Measurements from ENCODE around the gene RTN4IP1. TPM values are rescaled to one million over a fixed set of nuclear protein-coding genes. Genes with fewer than 3 reads are reported as not detected.

RTN4IP1 gene
- total RNA-seq, 2 experiments from 2014 or later = 9.4 to 10.7 TPM

DNA sequence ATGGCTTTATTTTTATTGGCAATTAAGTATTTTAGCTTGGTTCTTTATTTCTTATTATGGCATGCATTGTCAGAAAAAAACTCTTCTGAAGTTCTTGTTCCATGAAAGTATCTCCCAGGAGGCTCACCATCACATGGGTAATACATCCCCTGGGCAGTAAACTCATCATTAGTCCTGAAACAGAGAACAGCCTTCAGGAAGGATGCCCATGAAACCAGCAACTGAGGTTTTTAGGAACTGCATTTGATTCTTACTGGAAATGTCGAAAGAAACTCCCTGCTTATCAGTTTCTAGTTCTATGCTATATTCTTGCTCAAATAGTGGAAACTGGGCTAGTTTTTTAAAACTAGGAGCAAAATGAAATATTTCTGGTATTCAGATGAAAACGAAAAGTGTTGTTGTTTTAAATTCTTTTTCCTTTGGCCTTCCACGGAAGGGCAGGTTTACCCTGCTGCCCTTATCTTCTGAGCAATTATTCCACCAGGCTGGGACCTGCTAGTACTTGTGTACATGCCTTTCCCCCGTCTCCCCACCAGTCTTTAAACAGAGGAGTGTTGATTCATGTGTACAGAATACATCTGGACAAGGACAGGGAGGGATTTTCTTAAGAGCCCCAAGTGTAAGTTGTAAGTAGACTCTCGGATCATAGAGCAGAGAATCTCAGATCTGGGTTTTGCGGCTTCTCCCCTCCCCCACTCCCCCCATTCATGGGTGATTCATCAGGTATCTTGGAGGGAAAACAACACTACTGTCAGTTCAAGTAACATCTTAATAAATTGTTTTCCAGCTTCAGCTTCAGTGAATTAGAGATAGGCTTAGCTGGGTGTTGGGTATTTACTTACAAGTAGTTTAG is 81.5 kb downstream of the RTN4IP1 start:
- ATAC-seq (no peak), DNase-seq (no peak)
- Mint-ChIP-seq H3K36me3 (peaks cover 81% of the 10 kb centered on the region), H3K27me3 (no peaks in the 10 kb centered on the region), H3K4me3 (no peak overlapping the region), H3K4me1 (peaks cover 37% of the 10 kb centered on the region), H3K27ac (no peak overlapping the region), H3K9me3 (ENCODE audit: low read depth) (no peaks in the 10 kb centered on the region)
- CTCF ChIA-PET = no interaction called here

DNA sequence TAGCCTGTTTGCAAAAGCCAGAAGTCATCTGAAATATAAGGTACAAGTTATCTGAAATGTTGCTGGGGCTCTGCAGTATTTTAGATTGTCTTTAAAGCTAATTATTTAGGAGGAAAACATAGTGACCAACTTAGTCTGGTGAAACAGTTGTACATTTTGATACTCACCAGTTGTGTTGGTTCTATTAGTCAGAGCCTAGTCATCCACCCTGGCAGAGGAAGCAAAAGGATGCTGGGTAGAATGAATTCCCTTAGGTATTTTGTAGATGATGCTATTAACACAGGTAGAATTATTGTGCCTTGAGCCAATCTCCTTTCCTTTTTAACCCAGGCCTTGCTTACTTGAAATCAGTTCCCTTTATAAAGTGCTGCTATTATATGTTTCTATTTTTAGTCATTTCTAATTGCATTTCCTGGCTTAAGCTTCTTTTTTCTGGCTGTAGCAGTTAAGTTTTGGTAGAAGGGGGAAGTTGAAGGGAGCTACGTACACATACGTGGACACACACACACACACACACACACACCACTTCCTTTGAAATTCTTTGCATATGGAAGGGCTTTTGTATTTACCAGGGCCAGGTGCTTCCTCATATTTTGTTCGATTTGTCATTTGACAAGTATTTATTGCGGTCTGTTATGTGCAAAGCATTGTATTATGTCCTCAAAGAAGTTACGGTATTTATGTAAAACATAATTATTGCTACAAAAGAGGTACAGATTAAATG is 82.4 kb downstream of the RTN4IP1 start:
- peaks cover 35% of the 10 kb centered on the region for H3K4me1 Mint-ChIP-seq
- H3K27ac Mint-ChIP-seq = no peak overlapping the region
- no peaks in the 10 kb centered on the region for H3K27me3 Mint-ChIP-seq
- peaks cover 78% of the 10 kb centered on the region for H3K36me3 Mint-ChIP-seq
- no peaks in the 10 kb centered on the region for H3K9me3 Mint-ChIP-seq (ENCODE audit: low read depth)
- no peak for DNase-seq
- ATAC-seq = no peak
- CTCF ChIA-PET = no interaction called here
- H3K4me3 Mint-ChIP-seq = no peak overlapping the region

DNA sequence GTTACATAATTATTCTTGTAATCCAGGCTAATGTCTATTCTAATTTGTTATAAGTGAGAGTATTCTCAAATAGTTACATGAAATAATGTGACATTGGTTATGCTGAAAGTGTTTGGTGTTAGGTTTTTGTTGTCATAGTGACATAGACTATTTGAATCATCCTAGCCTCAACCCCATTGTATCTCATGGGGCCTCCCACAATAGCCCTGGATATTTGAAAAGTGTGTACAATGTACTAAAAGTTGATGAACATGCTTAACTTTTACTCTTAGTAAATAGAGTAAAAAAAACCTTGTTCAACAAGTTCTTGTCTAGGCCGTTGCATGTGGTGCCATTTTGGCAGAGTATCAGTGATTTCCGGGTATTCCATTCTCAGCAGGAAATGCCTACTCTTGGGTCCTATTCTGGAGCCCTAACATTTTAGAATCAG is 83.0 kb downstream of the RTN4IP1 start:
- no peak for DNase-seq
- no peak overlapping the region for H3K4me3 Mint-ChIP-seq
- peaks cover 77% of the 10 kb centered on the region for H3K36me3 Mint-ChIP-seq
- ATAC-seq = peak; percentile 42
- CTCF ChIA-PET = interaction anchor here (1.2 to 1.5 kb wide), 2 partner anchors 8 to 21 kb away, joined by 5 read pairs; no protein-coding TSS in a partner anchor
- no peaks in the 10 kb centered on the region for H3K9me3 Mint-ChIP-seq (ENCODE audit: low read depth)
- peaks cover 33% of the 10 kb centered on the region for H3K4me1 Mint-ChIP-seq
- H3K27ac Mint-ChIP-seq = no peak overlapping the region
- no peaks in the 10 kb centered on the region for H3K27me3 Mint-ChIP-seq

DNA sequence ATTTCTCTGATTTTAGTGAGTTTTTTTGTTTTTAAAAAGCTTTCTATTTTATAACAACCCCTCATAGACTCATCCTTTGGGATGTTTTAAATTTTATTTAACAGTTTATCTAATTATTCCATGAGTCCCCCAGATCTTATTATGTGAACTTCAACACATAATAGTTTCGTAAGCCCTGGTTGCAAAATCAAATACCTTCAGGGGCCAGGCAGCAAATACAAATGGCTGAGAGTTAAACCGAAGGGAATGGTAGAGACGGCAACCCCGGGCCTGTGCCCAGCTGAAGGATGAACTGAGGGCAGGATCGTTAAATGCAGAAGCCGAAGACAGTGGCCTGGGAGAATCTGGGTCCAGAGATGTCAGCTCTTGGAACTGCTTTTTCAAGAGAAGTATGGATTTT is 88.4 kb downstream of the RTN4IP1 start:
- Mint-ChIP-seq H3K27ac (no peak overlapping the region), H3K9me3 (ENCODE audit: low read depth) (no peaks in the 10 kb centered on the region), H3K4me1 (peaks cover 35% of the 10 kb centered on the region), H3K27me3 (no peaks in the 10 kb centered on the region), H3K4me3 (no peak overlapping the region), H3K36me3 (peaks cover 71% of the 10 kb centered on the region)
- ATAC-seq (no peak), DNase-seq (no peak)
- CTCF ChIA-PET = interaction anchor here (0.6 kb wide), 1 partner anchor 281 kb away, joined by 3 read pairs; no protein-coding TSS in a partner anchor

DNA sequence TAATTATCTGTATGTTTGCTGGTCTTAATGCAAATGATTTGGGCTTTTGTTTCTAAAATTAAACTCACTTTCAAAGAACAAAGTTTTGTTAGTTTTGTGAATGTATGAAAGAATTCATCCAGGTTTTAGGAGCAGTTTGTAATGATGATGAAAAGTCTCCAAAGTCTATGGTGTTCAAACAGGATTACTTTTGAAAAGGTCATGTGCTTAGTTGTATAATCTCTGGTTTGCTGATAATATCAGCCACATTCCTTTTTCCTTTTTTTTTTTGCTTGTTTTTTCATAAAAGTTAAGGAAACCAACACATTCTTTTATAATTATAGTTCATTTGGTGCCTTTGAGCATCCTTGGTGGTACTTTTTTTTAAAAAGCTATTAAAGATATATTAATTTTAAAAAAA is 88.9 kb downstream of the RTN4IP1 start:
- no peaks in the 10 kb centered on the region for H3K27me3 Mint-ChIP-seq
- DNase-seq (no peak), ATAC-seq (no peak)
- CTCF ChIA-PET = no interaction called here
- H3K36me3 Mint-ChIP-seq = peaks cover 70% of the 10 kb centered on the region
- no peak overlapping the region for H3K4me3 Mint-ChIP-seq
- H3K4me1 Mint-ChIP-seq = peaks cover 34% of the 10 kb centered on the region
- H3K9me3 Mint-ChIP-seq (ENCODE audit: low read depth) = no peaks in the 10 kb centered on the region
- no peak overlapping the region for H3K27ac Mint-ChIP-seq

DNA sequence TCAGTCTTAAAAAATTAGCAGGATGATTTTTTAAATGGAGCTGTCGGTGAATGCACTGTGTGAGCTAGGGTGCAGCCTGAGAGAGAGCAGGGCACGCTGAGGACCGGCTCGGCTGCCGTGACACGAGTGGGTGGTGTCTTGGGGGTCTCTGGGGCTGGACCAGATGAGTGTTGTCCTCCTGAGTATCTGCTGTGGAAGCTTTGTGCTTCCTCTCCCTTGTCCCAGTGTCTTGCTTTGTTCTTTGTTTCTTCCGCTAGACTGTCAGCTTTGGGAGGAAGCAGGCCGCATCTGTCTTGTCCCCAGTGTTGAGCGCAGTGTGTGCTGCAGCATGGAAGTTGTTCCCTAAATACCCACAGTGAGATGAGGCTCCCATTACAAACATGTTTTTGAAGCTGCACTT is 89.4 kb downstream of the RTN4IP1 start:
- peaks cover 35% of the 10 kb centered on the region for H3K4me1 Mint-ChIP-seq
- H3K27ac Mint-ChIP-seq = peak overlapping the region; percentile 4
- H3K27me3 Mint-ChIP-seq = no peaks in the 10 kb centered on the region
- H3K4me3 Mint-ChIP-seq = no peak overlapping the region
- H3K9me3 Mint-ChIP-seq (ENCODE audit: low read depth) = no peaks in the 10 kb centered on the region
- peaks cover 69% of the 10 kb centered on the region for H3K36me3 Mint-ChIP-seq
- DNase-seq = no peak
- CTCF ChIA-PET = interaction anchor here (0.8 kb wide), 1 partner anchor 10 kb away, joined by 3 read pairs; no protein-coding TSS in a partner anchor
- ATAC-seq = no peak

DNA sequence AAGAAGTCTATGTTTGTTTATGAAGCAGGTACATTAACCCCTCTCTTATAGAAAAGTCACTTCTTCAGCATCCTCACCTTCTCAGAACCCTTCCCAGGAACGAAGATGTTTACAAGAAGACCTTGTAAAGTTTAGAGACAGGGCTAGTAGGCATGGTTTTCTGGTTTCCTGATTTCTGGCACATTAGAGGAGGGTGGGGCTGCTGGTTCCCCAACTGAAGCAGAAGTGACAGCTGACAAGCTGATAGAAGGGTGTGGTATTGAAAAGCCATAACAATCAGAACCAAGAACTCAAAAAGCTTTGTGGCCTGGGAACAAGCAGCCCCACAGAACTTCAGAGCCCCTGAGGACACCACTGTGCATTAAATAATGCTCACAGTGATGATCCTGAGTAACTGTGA is 91.2 kb downstream of the RTN4IP1 start:
- no peaks in the 10 kb centered on the region for H3K27me3 Mint-ChIP-seq
- peaks cover 67% of the 10 kb centered on the region for H3K36me3 Mint-ChIP-seq
- H3K27ac Mint-ChIP-seq = peak overlapping the region; percentile 29
- no peak for DNase-seq
- H3K4me1 Mint-ChIP-seq = peaks cover 49% of the 10 kb centered on the region
- no peak for ATAC-seq
- CTCF ChIA-PET = interaction anchor here (0.7 to 1.1 kb wide), 2 partner anchors 26 to 28 kb away, joined by 3 to 4 read pairs; no protein-coding TSS in a partner anchor
- no peak overlapping the region for H3K4me3 Mint-ChIP-seq
- no peaks in the 10 kb centered on the region for H3K9me3 Mint-ChIP-seq (ENCODE audit: low read depth)

DNA sequence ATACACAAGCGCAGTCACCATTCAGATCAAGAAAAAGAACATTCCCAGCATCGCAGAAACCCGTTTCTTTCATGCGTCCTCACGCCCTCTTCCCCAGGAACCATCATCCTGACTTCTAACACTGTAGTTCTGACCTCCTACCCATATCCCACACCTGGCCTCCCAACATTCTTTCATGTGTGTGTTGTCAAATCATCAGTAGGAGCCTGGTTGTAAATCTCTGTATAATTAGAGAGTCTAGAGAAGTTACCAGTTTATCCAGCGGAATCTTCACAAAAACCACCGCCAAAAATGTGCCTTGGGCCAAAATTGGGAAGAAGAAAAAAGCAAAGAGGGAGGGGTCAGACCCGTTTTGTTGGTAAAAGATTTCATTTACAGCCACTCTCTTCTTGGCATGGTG is 91.6 kb downstream of the RTN4IP1 start:
- H3K4me1 Mint-ChIP-seq = peaks cover 53% of the 10 kb centered on the region
- peaks cover 69% of the 10 kb centered on the region for H3K36me3 Mint-ChIP-seq
- H3K27me3 Mint-ChIP-seq = no peaks in the 10 kb centered on the region
- CTCF ChIA-PET = interaction anchor here (1.1 kb wide), 1 partner anchor 22 kb away, joined by 4 read pairs; no protein-coding TSS in a partner anchor
- DNase-seq = no peak
- no peaks in the 10 kb centered on the region for H3K9me3 Mint-ChIP-seq (ENCODE audit: low read depth)
- no peak for ATAC-seq
- no peak overlapping the region for H3K4me3 Mint-ChIP-seq
- H3K27ac Mint-ChIP-seq = peak overlapping the region; percentile 29

DNA sequence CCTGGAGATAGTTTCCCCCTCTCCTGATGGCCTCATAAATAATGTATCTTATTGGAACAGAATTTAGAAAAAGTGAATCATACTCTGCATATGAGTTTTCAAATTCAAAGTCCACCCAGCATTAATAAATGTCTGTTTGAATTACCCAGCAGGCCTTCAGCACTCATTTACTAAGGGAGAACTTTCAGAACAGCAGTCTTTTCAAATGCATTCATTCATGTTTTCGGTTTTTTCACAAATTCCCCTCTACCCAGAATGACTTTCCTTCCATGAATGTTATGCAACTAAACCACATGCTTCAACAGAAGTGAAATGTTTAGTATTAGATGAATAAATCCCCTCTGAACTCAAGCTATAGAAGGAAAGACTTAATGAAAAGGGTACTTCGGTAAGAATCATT is 92.4 kb downstream of the RTN4IP1 start:
- CTCF ChIA-PET = interaction anchor here (1.1 to 1.2 kb wide), 2 partner anchors 9 to 23 kb away, joined by 3 to 4 read pairs; no protein-coding TSS in a partner anchor
- DNase-seq = no peak
- Mint-ChIP-seq H3K27ac (peak overlapping the region; percentile 51), H3K4me1 (peaks cover 59% of the 10 kb centered on the region), H3K27me3 (no peaks in the 10 kb centered on the region), H3K36me3 (peaks cover 74% of the 10 kb centered on the region), H3K4me3 (no peak overlapping the region), H3K9me3 (ENCODE audit: low read depth) (no peaks in the 10 kb centered on the region)
- no peak for ATAC-seq

DNA sequence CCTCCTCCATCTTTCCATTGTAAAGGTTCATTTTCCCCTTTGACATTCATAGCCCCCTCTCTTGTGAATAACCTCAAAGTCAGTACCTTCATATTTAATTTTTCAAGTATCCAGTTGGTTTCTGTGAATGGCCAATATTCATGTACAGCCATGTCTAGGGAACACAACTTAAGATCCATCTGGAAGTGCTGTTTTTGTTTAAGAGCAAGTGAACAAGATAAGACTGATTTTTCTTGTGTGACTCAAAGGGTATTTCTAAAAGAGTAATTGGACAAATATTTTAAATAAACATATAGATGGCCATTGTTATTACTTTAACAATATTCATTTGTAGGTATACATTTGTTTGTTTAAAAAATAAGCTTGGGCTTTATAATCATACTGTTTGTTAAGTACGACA is 92.9 kb downstream of the RTN4IP1 start:
- CTCF ChIA-PET = interaction anchor here (1.1 to 1.2 kb wide), 2 partner anchors 9 to 24 kb away, joined by 3 to 4 read pairs; no protein-coding TSS in a partner anchor
- Mint-ChIP-seq H3K36me3 (peaks cover 75% of the 10 kb centered on the region), H3K27ac (no peak overlapping the region), H3K9me3 (ENCODE audit: low read depth) (no peaks in the 10 kb centered on the region), H3K4me1 (peaks cover 60% of the 10 kb centered on the region), H3K4me3 (no peak overlapping the region), H3K27me3 (no peaks in the 10 kb centered on the region)
- no peak for DNase-seq
- ATAC-seq = no peak

DNA sequence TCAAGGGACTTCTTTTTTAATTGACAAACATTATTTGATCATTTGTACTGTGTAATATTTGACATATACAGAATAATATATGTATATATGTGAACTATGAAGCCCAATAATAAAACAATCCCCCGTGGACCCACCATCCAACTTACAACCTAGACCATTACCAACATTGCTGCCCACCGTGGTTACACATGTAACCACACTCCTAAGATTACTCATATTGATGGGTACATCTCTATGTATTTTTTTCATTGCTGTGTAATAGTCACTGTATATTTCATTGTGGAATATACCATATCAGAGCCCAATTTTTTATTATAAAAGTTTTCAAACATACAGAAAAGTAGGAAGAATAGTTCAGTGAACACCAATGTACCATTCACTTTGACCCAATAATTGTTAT is 94.3 kb downstream of the RTN4IP1 start:
- Mint-ChIP-seq H3K4me1 (peaks cover 66% of the 10 kb centered on the region), H3K27me3 (no peaks in the 10 kb centered on the region), H3K4me3 (no peak overlapping the region), H3K36me3 (peaks cover 81% of the 10 kb centered on the region), H3K9me3 (ENCODE audit: low read depth) (no peaks in the 10 kb centered on the region), H3K27ac (peak overlapping the region; percentile 52)
- DNase-seq = no peak
- CTCF ChIA-PET = interaction anchor here (0.5 to 2.8 kb wide), 4 partner anchors 13 to 1835 kb away, joined by 3 to 18 read pairs (median 4); no protein-coding TSS in a partner anchor
- ATAC-seq = peak; percentile 22

DNA sequence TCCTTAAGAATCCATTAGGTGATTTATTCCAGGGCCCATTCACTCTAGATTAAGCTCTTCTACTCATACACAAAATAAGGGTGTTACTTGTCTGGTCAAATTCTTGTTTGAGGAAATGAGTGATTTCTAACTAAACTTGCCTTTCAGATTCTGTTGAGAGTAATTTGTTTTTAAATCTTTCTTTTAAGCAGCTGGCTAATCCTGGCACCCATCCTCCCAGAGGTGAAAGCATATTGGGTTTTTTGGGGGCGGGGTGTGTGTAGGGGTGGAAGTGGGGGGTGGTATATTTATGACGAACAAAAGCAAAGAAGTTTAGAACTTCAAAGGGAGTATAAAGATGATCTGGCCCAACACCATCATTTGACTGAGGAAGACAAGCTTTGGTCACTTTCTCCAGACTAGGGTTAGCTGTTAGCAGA is 94.7 kb downstream of the RTN4IP1 start:
- H3K27ac Mint-ChIP-seq = peak overlapping the region; percentile 79

DNA sequence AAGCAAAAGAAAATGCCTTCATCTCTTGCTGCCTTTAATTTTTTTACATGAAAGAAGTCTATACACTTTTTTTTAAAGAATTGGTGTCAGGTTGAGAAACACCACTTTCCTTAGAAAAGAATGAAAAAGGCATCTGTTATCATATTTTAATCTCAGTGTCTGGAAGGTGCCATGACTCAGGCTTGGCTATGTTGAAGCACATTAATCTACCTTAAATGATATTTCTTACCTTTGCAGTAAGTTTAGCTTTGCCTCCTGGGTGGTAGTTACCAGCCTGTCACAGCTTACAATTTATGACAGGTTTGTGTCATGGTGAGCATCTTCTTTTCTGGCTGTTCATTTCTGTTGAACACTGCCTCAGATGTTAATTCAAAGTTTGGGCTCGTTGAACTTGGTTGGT is 95.3 kb downstream of the RTN4IP1 start:
- Mint-ChIP-seq H3K27ac (peak overlapping the region; percentile 79), H3K4me1 (peaks cover 75% of the 10 kb centered on the region)
- CTCF ChIA-PET = interaction anchor here (1.2 to 2.8 kb wide), 3 partner anchors 12 to 22 kb away, joined by 3 to 18 read pairs (median 4); no protein-coding TSS in a partner anchor

More for the DNA sequence above, 94.7 kb downstream of the RTN4IP1 start:
- CTCF ChIA-PET = interaction anchor here (0.5 to 2.8 kb wide), 4 partner anchors 12 to 1835 kb away, joined by 3 to 18 read pairs (median 4); no protein-coding TSS in a partner anchor
- H3K4me1 Mint-ChIP-seq = peaks cover 70% of the 10 kb centered on the region
- no peak overlapping the region for H3K4me3 Mint-ChIP-seq
- peak; percentile 67 for ATAC-seq
- no peak for DNase-seq
- H3K27me3 Mint-ChIP-seq = no peaks in the 10 kb centered on the region
- H3K9me3 Mint-ChIP-seq (ENCODE audit: low read depth) = no peaks in the 10 kb centered on the region
- H3K36me3 Mint-ChIP-seq = peaks cover 83% of the 10 kb centered on the region

More for the DNA sequence above, 95.3 kb downstream of the RTN4IP1 start:
- ATAC-seq (no peak), DNase-seq (no peak)
- H3K4me3 Mint-ChIP-seq = no peak overlapping the region
- H3K9me3 Mint-ChIP-seq (ENCODE audit: low read depth) = no peaks in the 10 kb centered on the region
- H3K36me3 Mint-ChIP-seq = peaks cover 84% of the 10 kb centered on the region
- H3K27me3 Mint-ChIP-seq = no peaks in the 10 kb centered on the region

All from activated CD8-positive, alpha-beta memory T cell treated with anti-CD3 and anti-CD28 coated beads, Interleukin-2, amount 10 ng/mL, durations not matched to agents 7 days and 5 days (primary cell).